Neuronal stem cell (in vitro differentiated cells): ENCODE measurements around the gene KAZALD1.

Experiments used
- DNase-seq: peaks from one replicate; pipeline ENCODE4 v3.0.0-alpha.2; 2013; ENCODE audit warnings: low spot score
- H2AFZ ChIP-seq: one replicate; pipeline ENCODE4 v1.6.1; 2013; ENCODE audit warnings: mild to moderate bottlenecking, low read length, inconsistent platforms
- H2AK5ac ChIP-seq: 2 replicates; pipeline ENCODE4 v1.6.1; 2013; ENCODE audit warnings: low read depth, mild to moderate bottlenecking, inconsistent platforms, low read length, moderate library complexity, mixed read lengths
- H2BK120ac ChIP-seq: 2 replicates; pipeline ENCODE4 v1.6.1; 2013; ENCODE audit warnings: low read depth, mild to moderate bottlenecking, inconsistent platforms, low read length, moderate library complexity, mixed read lengths
- H2BK12ac ChIP-seq: one replicate; pipeline ENCODE4 v1.6.1; 2013; ENCODE audit warnings: low read length, inconsistent platforms
- H2BK15ac ChIP-seq: 2 replicates; pipeline ENCODE4 v1.6.1; 2013; ENCODE audit warnings: mild to moderate bottlenecking, low read length, inconsistent platforms, mixed read lengths
- H2BK5ac ChIP-seq: one replicate; pipeline ENCODE4 v1.6.1; 2013; ENCODE audit warnings: inconsistent platforms, mild to moderate bottlenecking, low read length, moderate library complexity
- H3K14ac ChIP-seq: one replicate; pipeline ENCODE4 v1.6.1; 2013; ENCODE audit warnings: low read length, inconsistent platforms
- H3K18ac ChIP-seq: 2 replicates; pipeline ENCODE4 v1.6.1; 2013; ENCODE audit warnings: low read length, inconsistent platforms
- H3K23ac ChIP-seq: 2 replicates; pipeline ENCODE4 v1.6.1; 2013; ENCODE audit warnings: low read depth, mild to moderate bottlenecking, mixed read lengths, low read length, inconsistent platforms; ENCODE audit not compliant: poor library complexity
- H3K27ac ChIP-seq: replicated peaks from 3 replicates; pipeline ENCODE4 v1.5.1; 2013; ENCODE audit warnings: low read length, inconsistent platforms
- H3K27me3 ChIP-seq, 3 experiments: 2 replicates each; pipeline ENCODE4 v1.6.1; 2013; ENCODE audit warnings: low read length in 3 of 3, mild to moderate bottlenecking in 2 of 3, inconsistent platforms in 1 of 3, low read depth in 1 of 3, mixed read lengths in 1 of 3, moderate library complexity in 1 of 3; ENCODE audit not compliant: control insufficient read depth in 3 of 3, insufficient read depth in 3 of 3
- H3K36me3 ChIP-seq, 2 donors: replicated peaks in 1 of 2; 2 replicates each; pipeline ENCODE4 v1.6.1; 2013; ENCODE audit warnings: low read length in 2 of 2; ENCODE audit not compliant: control insufficient read depth in 2 of 2, insufficient read depth in 2 of 2
- H3K4ac ChIP-seq: 2 replicates; pipeline ENCODE4 v1.6.1; 2013; ENCODE audit warnings: inconsistent platforms, mild to moderate bottlenecking, low read length, moderate library complexity
- H3K4me1 ChIP-seq, 2 donors: 1 replicate in 1 of 2; 2 replicates in 1 of 2; pipeline ENCODE4 v1.6.1; 2013; ENCODE audit warnings: low read length in 2 of 2, low read depth in 1 of 2; ENCODE audit not compliant: control insufficient read depth in 2 of 2, insufficient read depth in 1 of 2
- H3K4me2 ChIP-seq: one replicate; pipeline ENCODE4 v1.6.1; 2013; ENCODE audit warnings: mild to moderate bottlenecking, low read length, inconsistent platforms; ENCODE audit not compliant: insufficient read depth, poor library complexity, severe bottlenecking
- H3K4me3 ChIP-seq, 2 donors: 2 replicates each; pipeline ENCODE4 v1.5.1; 2013; ENCODE audit warnings: low read length in 2 of 2, mild to moderate bottlenecking in 2 of 2, inconsistent platforms in 1 of 2, moderate library complexity in 1 of 2
- H3K79me1 ChIP-seq: one replicate; pipeline ENCODE4 v1.6.1; 2013; ENCODE audit warnings: low read depth, mild to moderate bottlenecking, inconsistent platforms, low read length, moderate library complexity
- H3K9ac ChIP-seq: one replicate; pipeline ENCODE4 v1.6.1; 2013; ENCODE audit warnings: mild to moderate bottlenecking, low read depth, low read length, inconsistent platforms; ENCODE audit not compliant: poor library complexity
- H3K9me3 ChIP-seq, 2 donors: replicated peaks in 1 of 2; 2 replicates each; pipeline versions ENCODE3 to v1.6.1; 2013; ENCODE audit warnings: low read length in 2 of 2, mild to moderate bottlenecking in 2 of 2, inconsistent platforms in 1 of 2, low read depth in 1 of 2, mixed read lengths in 1 of 2, moderate library complexity in 1 of 2; ENCODE audit not compliant: control insufficient read depth in 2 of 2, insufficient read depth in 1 of 2
- H4K8ac ChIP-seq: one replicate; pipeline ENCODE4 v1.6.1; 2013; ENCODE audit warnings: low read depth, mild to moderate bottlenecking, inconsistent platforms, low read length, moderate library complexity
- H4K91ac ChIP-seq: one replicate; pipeline ENCODE4 v1.6.1; 2013; ENCODE audit warnings: low read length, low read depth, mild to moderate bottlenecking, inconsistent platforms; ENCODE audit not compliant: poor library complexity
- WGBS, 2 donors: extraction: QIAGEN DNeasy Blood & Tissue Kit; methylation state at CpG; one replicate each; pipeline ENCODE4 v1.1.7; 2013; ENCODE audit warnings: missing lambda C conversion rate in 2 of 2, mixed read lengths in 1 of 2; ENCODE audit not compliant: insufficient read length in 2 of 2, insufficient replicate concordance in 1 of 2; ENCODE audit errors: extremely low coverage in 2 of 2; 5-methylcytosine and 5-hydroxymethylcytosine counted together

The KAZALD1 gene

GRCh38 chr10:101041252-101041761 is 20.5 kb upstream of the KAZALD1 start:
- Histone ChIP-seq H2BK15ac (no peak overlapping the region), H3K4me3 (no peak overlapping the region), H2BK120ac (no peak overlapping the region), H2BK12ac (no peak overlapping the region), H3K4me2 (no peak overlapping the region), H2AFZ (no peak overlapping the region), H2BK5ac (no peak overlapping the region), H3K79me1 (no peaks in the 10 kb centered on the region), H3K4me1 (peaks cover 9 to 18% of the 10 kb centered on the region in 2 donors), H3K9me3 (no peaks in the 10 kb centered on the region), H2AK5ac (no peak overlapping the region), H3K23ac (no peak overlapping the region), H4K8ac (no peak overlapping the region), H3K14ac (no peak overlapping the region), H3K9ac (no peak overlapping the region), H3K36me3 (no peaks in the 10 kb centered on the region), H3K27me3 (peaks cover 0 to 23% (median 0%) of the 10 kb centered on the region in 3 experiments), H3K18ac (no peak overlapping the region), H3K27ac (no peak overlapping the region), H3K4ac (no peak overlapping the region), H4K91ac (no peak overlapping the region)
- no CpG with 5 or more reads among the region's 6 CpGs for WGBS, 2 donors
- no peak for DNase-seq

- no peak overlapping the region for H3K14ac ChIP-seq
- peak overlapping the region in 1 of 2 donors; percentile 52 for H3K4me3 ChIP-seq
- H4K91ac ChIP-seq: no peak overlapping the region
- no peak overlapping the region for H3K23ac ChIP-seq
- H3K27ac ChIP-seq: no peak overlapping the region
- no peaks in the 10 kb centered on the region for H3K9me3 ChIP-seq
- H3K4me2 ChIP-seq: no peak overlapping the region
- H3K27me3 ChIP-seq: peaks cover 0 to 32% (median 4%) of the 10 kb centered on the region in 3 experiments
- WGBS, 2 donors: no CpG with 5 or more reads among the region's 4 CpGs
- H3K4me1 ChIP-seq: peaks cover 14 to 21% of the 10 kb centered on the region in 2 donors
- H3K4ac ChIP-seq: no peak overlapping the region
- no peak overlapping the region for H2AK5ac ChIP-seq
- H2AFZ ChIP-seq: peak overlapping the region; percentile 78
- no peaks in the 10 kb centered on the region for H3K79me1 ChIP-seq
- H4K8ac ChIP-seq: no peak overlapping the region
- no peak overlapping the region for H2BK5ac ChIP-seq
- H2BK120ac ChIP-seq: no peak overlapping the region
- no peak overlapping the region for H2BK15ac ChIP-seq
- H3K18ac ChIP-seq: no peak overlapping the region
- DNase-seq: no peak
- no peak overlapping the region for H3K9ac ChIP-seq
- no peaks in the 10 kb centered on the region for H3K36me3 ChIP-seq
- H2BK12ac ChIP-seq: no peak overlapping the region
Observed at GRCh38 chr10:101042118-101042517, 19.7 kb upstream of the KAZALD1 start.

GRCh38 chr10:101042667-101043362 is 19.0 kb upstream of the KAZALD1 start:
- H2BK5ac ChIP-seq: no peak overlapping the region
- peak overlapping the region; percentile 84 for H3K27ac ChIP-seq
- H3K14ac ChIP-seq: no peak overlapping the region
- no peak overlapping the region for H3K9ac ChIP-seq
- DNase-seq: peak; percentile 94
- peak overlapping the region; percentile 56 for H3K4me2 ChIP-seq
- H2BK12ac ChIP-seq: no peak overlapping the region
- peaks cover 0 to 39% (median 9%) of the 10 kb centered on the region in 3 experiments for H3K27me3 ChIP-seq
- H3K4ac ChIP-seq: no peak overlapping the region
- no peak overlapping the region for H4K91ac ChIP-seq
- peak overlapping the region; percentile 78 for H2AFZ ChIP-seq
- H3K4me3 ChIP-seq: peak overlapping the region; percentile 52 to 77
- no peaks in the 10 kb centered on the region for H3K79me1 ChIP-seq
- H4K8ac ChIP-seq: no peak overlapping the region
- no CpG with 5 or more reads among the region's 40 CpGs for WGBS, 2 donors
- H2AK5ac ChIP-seq: no peak overlapping the region
- H3K36me3 ChIP-seq: no peaks in the 10 kb centered on the region
- H3K4me1 ChIP-seq: peaks cover 14 to 21% of the 10 kb centered on the region in 2 donors
- H3K9me3 ChIP-seq: no peaks in the 10 kb centered on the region
- H3K18ac ChIP-seq: peak overlapping the region; percentile 3
- H2BK120ac ChIP-seq: no peak overlapping the region
- H2BK15ac ChIP-seq: no peak overlapping the region
- no peak overlapping the region for H3K23ac ChIP-seq

- no peak overlapping the region for H3K14ac ChIP-seq
- peaks cover 0 to 44% (median 14%) of the 10 kb centered on the region in 3 experiments for H3K27me3 ChIP-seq
- H2BK15ac ChIP-seq: peak overlapping the region; percentile 1
- H3K4me2 ChIP-seq: peak overlapping the region; percentile 56
- H3K23ac ChIP-seq: no peak overlapping the region
- H3K27ac ChIP-seq: peak overlapping the region; percentile 84
- no peak for DNase-seq
- no peak overlapping the region for H2BK12ac ChIP-seq
- H3K9ac ChIP-seq: no peak overlapping the region
- no peak overlapping the region for H2BK5ac ChIP-seq
- no peak overlapping the region for H2BK120ac ChIP-seq
- peak overlapping the region; percentile 78 for H2AFZ ChIP-seq
- no peak overlapping the region for H2AK5ac ChIP-seq
- no peaks in the 10 kb centered on the region for H3K79me1 ChIP-seq
- H3K4me3 ChIP-seq: peak overlapping the region; percentile 52 to 77
- peak overlapping the region; percentile 3 for H3K18ac ChIP-seq
- no peak overlapping the region for H4K8ac ChIP-seq
- H3K9me3 ChIP-seq: no peaks in the 10 kb centered on the region
- no peak overlapping the region for H4K91ac ChIP-seq
- WGBS, 2 donors: no CpG with 5 or more reads among the region's 2 CpGs
- no peak overlapping the region for H3K4ac ChIP-seq
- no peaks in the 10 kb centered on the region for H3K36me3 ChIP-seq
- peaks cover 14 to 21% of the 10 kb centered on the region in 2 donors for H3K4me1 ChIP-seq
Observed at GRCh38 chr10:101043363-101043707, 18.5 kb upstream of the KAZALD1 start.
